ENCODE data around the gene MYD88. TPM values are rescaled to one million over a fixed set of nuclear protein-coding genes. Genes with fewer than 3 reads are reported as not detected.
"Not testable (repeated sequence)": the region's sequence is repeated elsewhere in the genome, so short reads cannot be mapped to it uniquely, and the experiment has no call there.

The MYD88 gene
- total and polyA plus RNA-seq, 9 of the 15 experiments (the other 6 are each of a cell fraction or from before 2014, with no cell fraction given): 3.2 to 47.3 (median 27.6) TPM

DNA sequence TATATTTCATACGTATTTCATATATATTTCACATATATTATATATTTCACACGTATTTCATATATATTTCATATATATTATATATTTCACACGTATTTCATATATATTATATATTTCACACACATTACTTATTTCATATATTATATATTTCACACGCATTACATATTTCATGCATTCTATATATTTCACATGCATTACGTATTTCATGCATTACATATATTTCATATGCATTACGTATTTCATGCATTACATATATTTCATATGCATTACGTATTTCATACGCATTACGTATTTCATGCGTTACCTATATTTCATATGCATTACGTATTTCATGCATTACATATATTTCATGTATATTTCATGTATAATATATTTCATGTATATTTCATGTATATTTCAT, 22.2 kb downstream of the MYD88 start:
- H3K27ac ChIP-seq (ENCODE audit: extremely low read depth, low read depth, low read length); H2AFZ ChIP-seq (ENCODE audit: low read depth, low read length); FAIRE-seq; POLR2A ChIA-PET; ATAC-seq; BruUV-seq (replicated peaks); H3K9me3 ChIP-seq (replicated peaks; ENCODE audit: control insufficient read depth, insufficient read depth, low read depth, low read length); H3K9me1 ChIP-seq (ENCODE audit: control insufficient read depth, insufficient read depth, low read length); H3K27me3 ChIP-seq (ENCODE audit: control insufficient read depth in 2 of 2, insufficient read depth in 2 of 2, low read length in 2 of 2); CTCF ChIA-PET (ENCODE audit: low intra/inter-chr PET ratio); H4K20me1 ChIP-seq (replicated peaks; ENCODE audit: control insufficient read depth, insufficient read depth, low read length); H3K9ac ChIP-seq (ENCODE audit: insufficient read depth in 1 of 2, low read depth in 2 of 2, low read length in 2 of 2); H3K79me2 ChIP-seq (ENCODE audit: control insufficient read depth, insufficient read depth, low read length); DNase-seq (ENCODE audit: extremely low read depth in 1 of 4, low spot score in 3 of 4); H3K4me2 ChIP-seq (ENCODE audit: insufficient read depth, low read length); intact Hi-C loops (cut with micrococcal nuclease); in situ Hi-C loops (cut with MboI); H3K4me3 ChIP-seq; H3K36me3 ChIP-seq (ENCODE audit: control insufficient read depth, insufficient read depth, low read length): not testable (repeated sequence)
- 82% methylated on average over 11 of the region's 11 CpGs for WGBS (ENCODE audit: insufficient coverage, low coverage, missing lambda C conversion rate)
- TF ChIP-seq ZNF449 (CRISPR knock-in tag; IDR thresholded peaks at IDR 0.05) (0 out of 2 replicates have a peak, but pooled peaks have one; percentile 29), ZFP30 (CRISPR knock-in tag; IDR thresholded peaks at IDR 0.05; ENCODE audit: borderline replicate concordance) (0 out of 2 replicates have a peak, but pooled peaks have one; percentile 27), ZNF408 (CRISPR knock-in tag; IDR thresholded peaks at IDR 0.05; ENCODE audit: low read depth) (peak; percentile 60; the same call in 1 of the 2 replicates), SLC30A9 (CRISPR knock-in tag; IDR thresholded peaks at IDR 0.05) (peak; percentile 34; the same call in 1 of the 2 replicates), NFIX (CRISPR knock-in tag; IDR thresholded peaks at IDR 0.05; ENCODE audit: low read depth) (peak; percentile 47), CEBPB (tag; IDR thresholded peaks at IDR 0.05) (0 out of 2 replicates have a peak, but pooled peaks have one; percentile 6), ZNF277 (CRISPR knock-in tag; IDR thresholded peaks at IDR 0.05; ENCODE audit: borderline replicate concordance) (peak; percentile 89; the same call in 1 of the 2 replicates), ZNF707 (CRISPR knock-in tag; conservative IDR thresholded peaks at IDR 0.05) (peak; percentile 70), MTF1 (CRISPR knock-in tag; IDR thresholded peaks at IDR 0.05; ENCODE audit: borderline replicate concordance) (peak; percentile 73; the same call in 1 of the 2 replicates)
- peaks cover 13 to 19% of the 10 kb centered on the region in 2 experiments for H3K4me1 ChIP-seq (replicated peaks in 1 of 2; ENCODE audit: control insufficient read depth in 2 of 2, insufficient read depth in 2 of 2, low read length in 2 of 2)
